OCI-LY1 (cell line): ENCODE data around the gene LIF.

Experiments
- EZH2 ChIP-seq: fragments of 200-600 bp; sonication (generic), shearing (Covaris generic); IDR thresholded peaks from 2 replicates; pipeline ENCODE4 v1.8.0; 2017; ENCODE audit warnings: borderline replicate concordance, mixed run types, mild to moderate bottlenecking, antibody characterized with exemption, low read length, moderate library complexity, mixed read lengths
- TF ChIP-seq, protein P1 (sequence below): fragments of 200-600 bp; sonication (generic), shearing (Covaris generic); IDR thresholded peaks from 2 replicates; pipeline ENCODE4 v1.5.1; 2017; ENCODE audit warnings: mild to moderate bottlenecking, antibody characterized with exemption, low read length, moderate library complexity, mixed read lengths

GRCh38 chr22:30294830-30295229 is 48.3 kb upstream of the LIF start:
- TF ChIP-seq, protein P1, sequence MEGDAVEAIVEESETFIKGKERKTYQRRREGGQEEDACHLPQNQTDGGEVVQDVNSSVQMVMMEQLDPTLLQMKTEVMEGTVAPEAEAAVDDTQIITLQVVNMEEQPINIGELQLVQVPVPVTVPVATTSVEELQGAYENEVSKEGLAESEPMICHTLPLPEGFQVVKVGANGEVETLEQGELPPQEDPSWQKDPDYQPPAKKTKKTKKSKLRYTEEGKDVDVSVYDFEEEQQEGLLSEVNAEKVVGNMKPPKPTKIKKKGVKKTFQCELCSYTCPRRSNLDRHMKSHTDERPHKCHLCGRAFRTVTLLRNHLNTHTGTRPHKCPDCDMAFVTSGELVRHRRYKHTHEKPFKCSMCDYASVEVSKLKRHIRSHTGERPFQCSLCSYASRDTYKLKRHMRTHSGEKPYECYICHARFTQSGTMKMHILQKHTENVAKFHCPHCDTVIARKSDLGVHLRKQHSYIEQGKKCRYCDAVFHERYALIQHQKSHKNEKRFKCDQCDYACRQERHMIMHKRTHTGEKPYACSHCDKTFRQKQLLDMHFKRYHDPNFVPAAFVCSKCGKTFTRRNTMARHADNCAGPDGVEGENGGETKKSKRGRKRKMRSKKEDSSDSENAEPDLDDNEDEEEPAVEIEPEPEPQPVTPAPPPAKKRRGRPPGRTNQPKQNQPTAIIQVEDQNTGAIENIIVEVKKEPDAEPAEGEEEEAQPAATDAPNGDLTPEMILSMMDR, result no peak
- no peak for TF ChIP-seq EZH2
